ENCODE results near the gene SLC44A1.

The SLC44A1 gene

GRCh38 chr9:105306351-105307140 lies 62.1 kb downstream of the SLC44A1 start:
- no peak for DNase-seq

GRCh38 chr9:105307591-105308130 lies 63.2 kb downstream of the SLC44A1 start:
- DNase-seq: no peak

GRCh38 chr9:105308461-105309341 lies 64.2 kb downstream of the SLC44A1 start:
- no peak for DNase-seq

- no peak for DNase-seq
These were observed 65.1 kb downstream of the SLC44A1 start for GRCh38 chr9:105309531-105309931.

- no peak for DNase-seq
These were observed 66.9 kb downstream of the SLC44A1 start for GRCh38 chr9:105311306-105311705.

GRCh38 chr9:105313238-105313637 lies 68.8 kb downstream of the SLC44A1 start:
- DNase-seq: no peak

- no peak for DNase-seq
These were observed 72.3 kb downstream of the SLC44A1 start for GRCh38 chr9:105316703-105317102.

- DNase-seq: no peak
These were observed 74.3 kb downstream of the SLC44A1 start for GRCh38 chr9:105318729-105319191.

- no peak for DNase-seq
These were observed 74.9 kb downstream of the SLC44A1 start for GRCh38 chr9:105319202-105319813.

GRCh38 chr9:105320568-105320967 lies 76.1 kb downstream of the SLC44A1 start:
- DNase-seq: no peak

- DNase-seq: no peak
These were observed 83.8 kb downstream of the SLC44A1 start for GRCh38 chr9:105328296-105328695.

- no peak for DNase-seq
These were observed 84.6 kb downstream of the SLC44A1 start for GRCh38 chr9:105328872-105329718.

- DNase-seq: no peak
These were observed 85.2 kb downstream of the SLC44A1 start for GRCh38 chr9:105329719-105330062.

- DNase-seq: no peak
These were observed 85.8 kb downstream of the SLC44A1 start for GRCh38 chr9:105330201-105330600.

- DNase-seq: no peak
These were observed 86.3 kb downstream of the SLC44A1 start for GRCh38 chr9:105330755-105331154.

- DNase-seq: no peak
These were observed 86.7 kb downstream of the SLC44A1 start for GRCh38 chr9:105331160-105331559.

- DNase-seq: no peak
These were observed 87.3 kb downstream of the SLC44A1 start for GRCh38 chr9:105331755-105332154.

GRCh38 chr9:105332471-105332870 lies 88.0 kb downstream of the SLC44A1 start:
- DNase-seq: no peak

- DNase-seq: no peak
These were observed 88.6 kb downstream of the SLC44A1 start for GRCh38 chr9:105333076-105333475.

GRCh38 chr9:105333811-105334210 lies 89.4 kb downstream of the SLC44A1 start:
- DNase-seq: no peak

- DNase-seq: no peak
These were observed 93.9 kb downstream of the SLC44A1 start for GRCh38 chr9:105338308-105338707.

- no peak for DNase-seq
These were observed 95.4 kb downstream of the SLC44A1 start for GRCh38 chr9:105339849-105340248.
